AG20443 (cell line): ENCODE measurements around the gene MRPS11.
"Not testable (repeated sequence)": the region's sequence is repeated elsewhere in the genome, so short reads cannot be mapped to it uniquely, and the experiment has no call there.

ENCODE experiments used
- DNase-seq: peaks from one replicate; pipeline ENCODE4 v3.0.0; 2012; ENCODE audit warnings: low spot score, mixed read lengths

The MRPS11 gene

DNA sequence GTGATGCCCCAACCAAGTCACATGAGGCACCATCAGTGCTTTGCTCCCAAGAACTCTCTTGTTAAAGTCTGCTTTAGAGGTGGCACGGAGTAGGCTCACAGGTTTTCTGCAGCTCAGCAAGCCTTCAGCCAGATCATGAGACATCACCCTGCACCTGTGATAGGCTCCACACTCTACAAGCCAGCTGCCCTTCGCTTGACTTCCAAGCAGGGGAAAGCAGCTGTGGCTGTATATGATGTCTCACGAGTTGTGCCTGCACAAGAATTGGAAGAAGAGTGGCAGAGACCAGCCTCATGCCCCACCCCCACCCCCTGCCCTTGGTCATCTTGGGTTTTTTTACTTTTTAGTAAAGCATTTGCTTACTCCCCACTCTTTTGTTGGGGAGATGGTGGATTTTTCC is 22.5 kb downstream of the MRPS11 start:
- no peak for DNase-seq

DNA sequence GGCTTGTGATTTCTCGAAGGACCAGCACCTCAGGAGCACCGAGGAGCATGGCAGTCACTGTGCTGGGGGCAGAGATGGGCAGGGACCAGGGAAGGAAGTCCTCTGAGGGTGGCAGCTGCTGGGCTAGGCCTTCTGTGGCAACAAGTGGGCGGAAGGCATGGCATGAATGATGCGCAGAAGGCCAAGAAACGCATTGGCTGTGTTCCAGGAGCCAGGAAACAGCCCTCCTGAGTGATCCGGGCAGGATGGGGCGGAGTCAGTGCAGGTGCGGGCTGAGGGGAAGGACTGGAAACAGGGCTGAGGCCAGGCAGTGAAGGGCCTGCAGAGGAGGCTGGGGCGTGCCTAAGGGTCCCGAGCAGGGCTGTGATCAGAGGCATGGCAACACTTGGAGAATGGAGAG is 23.6 kb downstream of the MRPS11 start:
- DNase-seq: no peak

- DNase-seq: no peak
These were observed 26.3 kb downstream of the MRPS11 start for GRCh38 chr15:88493844-88494243.

DNA sequence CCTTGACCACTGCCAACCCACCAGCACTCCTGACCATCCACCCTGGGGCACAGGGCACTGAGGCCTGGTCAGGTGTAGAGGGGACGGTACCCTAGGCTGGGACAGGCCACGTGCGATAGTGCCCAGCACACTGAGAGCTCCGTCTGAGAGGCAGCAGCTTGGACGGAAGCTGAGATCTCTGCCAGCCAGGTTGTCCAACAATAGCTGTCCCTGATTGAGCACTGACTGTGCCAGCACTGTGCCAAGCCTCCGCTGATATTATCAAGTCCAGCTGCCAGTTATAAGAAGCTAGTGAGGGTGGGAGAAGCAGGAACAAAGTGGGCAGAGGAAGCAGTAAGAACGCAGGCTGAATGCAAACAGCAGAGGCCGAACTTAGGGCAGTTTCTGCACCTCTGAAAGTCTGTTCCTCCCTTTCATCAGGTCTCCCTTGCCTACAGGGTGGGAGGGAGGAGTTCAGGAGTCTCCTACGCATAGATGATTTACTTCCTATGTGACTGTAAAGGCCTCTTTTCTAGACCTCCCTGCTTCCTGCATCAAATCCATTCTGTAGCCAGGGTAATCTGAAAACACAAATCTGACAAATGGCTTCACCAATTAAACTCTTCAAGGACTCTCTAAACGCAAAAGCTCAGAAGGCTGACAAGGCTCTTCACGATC is 29.7 kb downstream of the MRPS11 start:
- no peak for DNase-seq

GRCh38 chr15:88498996-88499395 is 31.5 kb downstream of the MRPS11 start:
- no peak for DNase-seq

GRCh38 chr15:88504445-88504844 is 36.9 kb downstream of the MRPS11 start:
- no peak for DNase-seq

DNA sequence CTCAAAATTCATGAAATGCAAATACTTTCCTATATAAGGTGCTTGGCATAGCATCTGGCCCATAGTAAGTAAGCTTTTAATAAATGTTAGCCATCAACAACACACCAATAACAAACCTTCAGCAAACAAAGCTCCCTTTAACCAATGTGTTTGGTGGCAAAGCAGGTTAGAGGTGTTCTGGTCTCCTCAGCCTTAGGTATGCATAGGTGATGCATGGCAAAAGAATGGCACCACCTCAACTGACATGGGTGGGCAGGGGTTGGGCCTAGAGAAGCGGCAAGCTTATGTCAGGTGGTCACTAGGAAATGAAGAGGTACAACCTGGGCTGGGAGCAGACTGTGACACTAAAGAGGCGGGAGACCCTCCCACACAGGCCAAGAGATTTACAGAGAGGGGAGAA is 38.2 kb downstream of the MRPS11 start:
- no peak for DNase-seq

DNA sequence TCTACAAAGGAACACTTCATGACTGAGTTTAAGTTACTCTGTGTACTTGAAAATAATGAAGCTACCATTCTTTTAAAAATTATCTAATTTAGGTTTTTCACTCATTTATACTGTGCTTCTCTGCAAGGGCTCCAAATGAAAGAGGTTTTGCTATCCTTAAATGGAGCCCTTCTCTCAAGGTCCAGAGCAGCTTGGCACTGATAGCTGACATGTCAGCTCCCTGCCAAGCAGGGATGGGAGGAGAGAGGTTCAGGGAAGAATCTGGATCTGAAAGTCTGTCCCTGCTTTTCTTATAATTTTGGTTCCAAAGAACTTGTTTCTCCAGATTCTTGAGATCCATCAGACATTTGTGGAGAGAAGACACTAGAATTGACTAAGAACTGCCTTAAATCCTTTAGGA is 39.1 kb downstream of the MRPS11 start:
- DNase-seq: no peak

DNA sequence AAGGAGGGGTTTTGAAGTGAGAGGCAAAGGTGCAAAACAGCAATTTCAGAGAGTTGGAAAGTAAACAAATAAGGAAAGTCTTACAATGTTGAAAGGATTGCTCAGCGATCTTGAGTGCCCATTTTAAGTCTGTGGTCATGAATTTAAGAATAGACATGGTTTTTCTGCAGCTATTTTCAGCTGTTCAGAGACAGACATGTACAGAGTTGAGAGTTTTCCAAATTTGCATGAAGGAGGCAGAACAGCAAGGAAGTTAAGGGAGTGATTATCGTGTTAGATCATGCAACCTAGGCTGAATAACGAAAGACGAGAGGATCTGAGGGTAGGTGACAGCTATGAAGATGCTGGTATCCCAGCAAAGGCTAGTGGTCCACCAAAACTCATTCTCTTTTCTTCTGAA is 41.8 kb downstream of the MRPS11 start:
- no peak for DNase-seq

- DNase-seq: no peak
These were observed 42.5 kb downstream of the MRPS11 start for GRCh38 chr15:88509964-88510363.

- no peak for DNase-seq
These were observed 43.7 kb downstream of the MRPS11 start for GRCh38 chr15:88511161-88511560.

- DNase-seq: no peak
These were observed 44.6 kb downstream of the MRPS11 start for GRCh38 chr15:88512078-88512477.

DNA sequence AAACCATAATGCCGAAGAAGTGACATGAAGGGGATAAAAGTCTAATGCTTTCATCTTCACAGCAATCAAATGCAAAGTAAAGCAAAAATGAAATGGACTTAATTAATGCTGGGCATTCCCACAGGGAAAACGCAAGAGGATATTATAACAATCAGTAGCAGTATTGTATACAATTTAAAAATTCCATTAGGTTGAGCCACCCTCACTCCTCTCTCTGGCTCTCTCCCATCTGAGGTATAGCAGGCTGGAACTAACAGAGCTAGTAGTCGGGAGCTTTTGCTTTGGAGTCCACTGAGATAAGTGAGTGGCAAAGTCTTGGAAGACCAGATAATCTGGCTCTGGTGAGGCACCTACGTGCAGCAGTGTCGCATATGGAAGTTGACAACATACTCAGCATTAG is 45.1 kb downstream of the MRPS11 start:
- DNase-seq: no peak

DNA sequence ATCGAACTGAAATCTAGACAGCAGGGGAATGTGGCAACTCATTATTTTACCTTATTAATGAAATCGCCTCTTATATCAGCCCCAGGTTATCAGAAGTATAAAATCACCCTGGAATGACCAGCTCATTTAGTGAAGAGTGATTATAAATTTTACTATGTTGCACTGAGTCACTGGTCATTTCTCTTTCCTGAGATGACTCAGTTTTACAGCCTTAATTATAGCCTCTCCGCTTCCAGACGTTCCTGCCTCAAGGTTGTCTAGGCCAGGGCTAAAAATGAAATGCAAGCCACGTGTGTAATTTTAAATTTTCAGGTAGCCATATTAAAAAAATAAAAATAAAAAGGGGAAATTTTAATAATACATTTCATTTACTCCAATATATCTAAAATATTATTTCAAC is 45.7 kb downstream of the MRPS11 start:
- DNase-seq: peak; percentile 58

GRCh38 chr15:88518903-88519302 is 51.4 kb downstream of the MRPS11 start:
- DNase-seq: no peak

DNA sequence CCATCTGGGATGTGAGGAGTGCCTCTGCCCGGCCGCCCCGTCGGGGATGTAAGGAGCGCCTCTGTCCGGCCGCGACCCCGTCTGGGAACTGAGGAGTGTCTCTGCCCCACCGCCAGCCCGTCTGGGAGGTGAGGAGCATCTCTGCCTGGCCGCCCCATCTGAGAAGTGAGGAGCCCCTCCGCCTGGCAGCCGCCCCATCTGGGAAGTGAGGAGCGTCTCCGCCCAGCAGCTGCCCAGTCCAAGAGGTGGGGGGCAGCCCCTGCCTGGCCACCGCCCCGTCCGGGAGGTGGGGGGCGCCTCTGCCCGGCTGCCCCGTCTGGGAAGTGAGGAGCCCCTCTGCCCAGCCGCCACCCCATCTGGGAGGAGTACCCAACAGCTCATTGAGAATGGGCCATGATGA is 56.6 kb downstream of the MRPS11 start:
- not testable (repeated sequence) for DNase-seq

DNA sequence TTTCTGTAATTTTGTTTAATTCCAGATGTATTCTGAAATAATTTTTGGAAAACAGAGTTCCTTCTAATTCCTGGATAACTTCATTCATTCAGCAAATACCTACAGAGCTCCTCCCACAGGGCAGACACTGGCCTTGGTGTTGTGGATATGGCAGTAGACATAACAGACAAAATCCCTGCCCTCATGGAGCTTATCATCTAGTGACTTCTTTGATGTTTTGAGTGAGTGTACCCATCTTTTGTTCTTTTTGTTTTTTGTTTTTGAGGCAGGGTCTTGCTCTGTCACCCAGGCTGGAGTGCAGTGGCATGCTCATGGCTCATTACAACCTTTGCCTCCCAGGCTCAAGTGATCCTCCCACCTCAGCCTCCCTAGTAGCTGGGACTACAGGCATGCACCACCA is 57.9 kb downstream of the MRPS11 start:
- DNase-seq: no peak

GRCh38 chr15:88526247-88526879 is 58.9 kb downstream of the MRPS11 start:
- no peak for DNase-seq

DNA sequence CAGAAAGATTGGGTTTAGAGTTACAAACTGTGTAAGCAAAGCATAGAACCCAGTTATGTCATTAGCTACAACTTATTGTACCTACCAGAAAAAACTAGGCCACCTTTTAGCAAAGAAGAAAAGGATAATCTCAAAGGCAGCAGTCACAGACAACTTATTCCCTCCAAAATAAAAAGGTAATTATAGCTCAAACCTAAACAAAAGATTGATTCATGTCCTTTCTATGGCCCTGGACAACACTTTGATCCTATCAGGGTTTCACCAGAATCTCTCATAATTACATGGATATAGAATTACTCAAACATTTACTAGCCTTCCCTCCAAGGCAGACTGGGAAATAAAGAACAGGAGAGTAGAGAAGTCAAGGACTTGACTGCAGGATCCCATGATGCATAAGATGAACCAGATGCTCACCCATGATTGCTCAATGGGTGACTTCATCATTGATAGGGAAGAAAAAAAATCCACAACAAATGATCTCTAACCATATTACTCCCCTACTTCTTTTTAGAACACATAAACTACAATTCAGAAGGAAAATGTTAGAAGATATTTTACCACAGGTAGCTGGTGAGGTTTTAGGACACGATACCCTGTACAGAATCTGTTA is 61.6 kb downstream of the MRPS11 start:
- peak; percentile 25 for DNase-seq
